H9 (cell line): Measurements from ENCODE around the gene BAMBI. TPM values are rescaled to one million over a fixed set of nuclear protein-coding genes. Genes with fewer than 3 reads are reported as not detected.

Source experiments
- DNase-seq: peaks from one replicate; pipeline ENCODE4 v3.0.0-alpha.2; 2017
- H2AFZ ChIP-seq: one replicate; pipeline ENCODE4 v1.6.1; 2013; ENCODE audit warnings: mild to moderate bottlenecking, low read length, control low read depth, moderate library complexity
- H2AK5ac ChIP-seq: 2 replicates; pipeline ENCODE4 v1.6.1; 2013; ENCODE audit warnings: low read length, control low read depth, mixed read lengths; ENCODE audit not compliant: insufficient read length
- H2BK120ac ChIP-seq: one replicate; pipeline ENCODE4 v1.6.1; 2013; ENCODE audit warnings: low read depth, mild to moderate bottlenecking, low read length, control low read depth, inconsistent platforms; ENCODE audit not compliant: poor library complexity, severe bottlenecking
- H2BK12ac ChIP-seq: 2 replicates; pipeline ENCODE4 v1.6.1; 2013; ENCODE audit warnings: low read length, control low read depth, mixed read lengths, low read depth; ENCODE audit not compliant: insufficient read length
- H2BK15ac ChIP-seq: 2 replicates; pipeline ENCODE4 v1.6.1; 2013; ENCODE audit warnings: low read depth, low read length, control low read depth
- H2BK20ac ChIP-seq: one replicate; pipeline ENCODE4 v1.6.1; 2013; ENCODE audit warnings: low read depth, mild to moderate bottlenecking, low read length, control low read depth, inconsistent platforms; ENCODE audit not compliant: poor library complexity, severe bottlenecking
- H2BK5ac ChIP-seq: 2 replicates; pipeline ENCODE4 v1.6.1; 2013; ENCODE audit warnings: low read length, control low read depth, mixed read lengths; ENCODE audit not compliant: insufficient read length
- H3K14ac ChIP-seq: 2 replicates; pipeline ENCODE4 v1.6.1; 2013; ENCODE audit warnings: low read length, control low read depth; ENCODE audit not compliant: insufficient read depth
- H3K18ac ChIP-seq: 2 replicates; pipeline ENCODE4 v1.6.1; 2013; ENCODE audit warnings: low read depth, mild to moderate bottlenecking, mixed read lengths, low read length, control low read depth; ENCODE audit not compliant: insufficient read length
- H3K23ac ChIP-seq: 2 replicates; pipeline ENCODE4 v1.6.1; 2013; ENCODE audit warnings: low read length, control low read depth, mixed read lengths, low read depth; ENCODE audit not compliant: insufficient read length
- H3K23me2 ChIP-seq: 2 replicates; pipeline ENCODE4 v1.6.1; 2013; ENCODE audit warnings: low read depth, mild to moderate bottlenecking, mixed read lengths, low read length, control low read depth; ENCODE audit not compliant: insufficient read length, poor library complexity, severe bottlenecking
- H3K27ac ChIP-seq: 2 replicates; pipeline ENCODE4 v1.5.1; 2013; ENCODE audit warnings: low read length, control low read depth, mixed read lengths, low read depth; ENCODE audit not compliant: insufficient read length
- H3K27me3 ChIP-seq: 2 replicates; pipeline ENCODE4 v1.6.1; 2013; ENCODE audit warnings: low read length, control low read depth, inconsistent platforms; ENCODE audit not compliant: insufficient read depth
- H3K4ac ChIP-seq: 2 replicates; pipeline ENCODE4 v1.6.1; 2013; ENCODE audit warnings: low read depth, mild to moderate bottlenecking, control low read depth, inconsistent platforms, low read length, moderate library complexity
- H3K4me1 ChIP-seq: 2 replicates; pipeline ENCODE4 v1.6.1; 2013; ENCODE audit warnings: low read length, control low read depth, inconsistent platforms; ENCODE audit not compliant: insufficient read depth
- H3K4me2 ChIP-seq: 2 replicates; pipeline ENCODE4 v1.6.1; 2013; ENCODE audit warnings: low read length, control low read depth, mixed read lengths; ENCODE audit not compliant: insufficient read length, insufficient read depth
- H3K56ac ChIP-seq: 2 replicates; pipeline ENCODE4 v1.6.1; 2013; ENCODE audit warnings: low read depth, mild to moderate bottlenecking, mixed read lengths, low read length, control low read depth; ENCODE audit not compliant: insufficient read length
- H3K79me1 ChIP-seq: 2 replicates; pipeline ENCODE4 v1.6.1; 2013; ENCODE audit warnings: low read depth, mild to moderate bottlenecking, moderate library complexity, low read length, control low read depth, inconsistent platforms; ENCODE audit not compliant: insufficient read depth, poor library complexity, severe bottlenecking
- H3K79me2 ChIP-seq: 2 replicates; pipeline ENCODE4 v1.6.1; 2013; ENCODE audit warnings: low read length, control low read depth, inconsistent platforms; ENCODE audit not compliant: insufficient read depth
- H3K9ac ChIP-seq: 2 replicates; pipeline ENCODE4 v1.6.1; 2013; ENCODE audit warnings: low read length, control low read depth, mixed read lengths; ENCODE audit not compliant: insufficient read length; ENCODE audit errors: extremely low read depth
- H3K9me3 ChIP-seq: one replicate; pipeline ENCODE4 v1.6.1; 2013; ENCODE audit warnings: low read depth, low read length, inconsistent platforms; ENCODE audit not compliant: control insufficient read depth
- H3T11ph ChIP-seq: one replicate; pipeline ENCODE4 v1.6.1; 2013; ENCODE audit warnings: mild to moderate bottlenecking, low read length, control low read depth, inconsistent platforms
- H4K20me1 ChIP-seq: one replicate; pipeline ENCODE4 v1.6.1; 2013; ENCODE audit not compliant: control insufficient read depth, insufficient read length, insufficient read depth
- H4K5ac ChIP-seq: 2 replicates; pipeline ENCODE4 v1.6.1; 2013; ENCODE audit warnings: low read depth, mild to moderate bottlenecking, mixed read lengths, low read length, control low read depth; ENCODE audit not compliant: insufficient read length
- H4K8ac ChIP-seq: replicated peaks from 2 replicates; pipeline ENCODE4 v1.6.1; 2013; ENCODE audit warnings: low read length, control low read depth, mixed read lengths, low read depth; ENCODE audit not compliant: insufficient read length
- H4K91ac ChIP-seq: 2 replicates; pipeline ENCODE4 v1.6.1; 2013; ENCODE audit warnings: low read depth, mild to moderate bottlenecking, moderate library complexity, mixed read lengths, low read length, control low read depth; ENCODE audit not compliant: insufficient read length
- H3K27ac Mint-ChIP-seq, 3 experiments: 2 replicates in 2 of 3; 3 replicates in 1 of 3; pipeline ENCODE4 v1.8.0; 2020 to 2021; ENCODE audit warnings: mixed read lengths in 3 of 3, mild to moderate bottlenecking in 1 of 3, moderate library complexity in 1 of 3
- H3K27me3 Mint-ChIP-seq: 2 replicates; pipeline ENCODE4 v1.8.0; 2021; ENCODE audit warnings: low read depth, mild to moderate bottlenecking, moderate library complexity, mixed read lengths
- H3K36me3 Mint-ChIP-seq, 3 experiments: 2 replicates in 2 of 3; 3 replicates in 1 of 3; pipeline ENCODE4 v1.8.0; 2020 to 2021; ENCODE audit warnings: low read depth in 3 of 3, mixed read lengths in 3 of 3; ENCODE audit not compliant: insufficient read depth in 1 of 3
- H3K4me1 Mint-ChIP-seq, 2 experiments: 2 replicates each; pipeline ENCODE4 v1.8.0; 2020; ENCODE audit warnings: mixed read lengths in 2 of 2
- H3K4me3 Mint-ChIP-seq, 2 experiments: 2 replicates in 1 of 2; 3 replicates in 1 of 2; pipeline ENCODE4 v1.8.0; 2020 to 2021; ENCODE audit warnings: mild to moderate bottlenecking in 2 of 2, mixed read lengths in 2 of 2, moderate library complexity in 1 of 2
- H3K9me3 Mint-ChIP-seq, 2 experiments: 2 replicates in 1 of 2; 3 replicates in 1 of 2; pipeline ENCODE4 v1.8.0; 2020; ENCODE audit warnings: mild to moderate bottlenecking in 2 of 2, mixed read lengths in 2 of 2, moderate library complexity in 1 of 2
- CTCF ChIP-seq: fragments of 200-600 bp; sonication (generic); conservative IDR thresholded peaks from 3 replicates; pipeline ENCODE4 v1.8.0; 2021; ENCODE audit warnings: antibody characterized with exemption, mild to moderate bottlenecking
- WGBS: extraction: QIAGEN DNeasy Blood & Tissue Kit; methylation state at CpG from one replicate; pipeline ENCODE4 v1.1.7; 2013; ENCODE audit warnings: missing lambda C conversion rate, low lambda C conversion rate, mixed read lengths; ENCODE audit not compliant: insufficient read length; ENCODE audit errors: extremely low coverage; 5-methylcytosine and 5-hydroxymethylcytosine counted together
- total RNA-seq: library from RNA; stranded (reverse); gene quantifications from 2 replicates; pipeline ENCODE4 v1.2.1, GENCODE V29; 2021

BAMBI gene
- total RNA-seq, 1 experiment from 2014 or later: 16.8 TPM

- Histone ChIP-seq H4K8ac (no peak overlapping the region), H3K79me2 (no peaks in the 10 kb centered on the region), H2AFZ (no peak overlapping the region), H3K56ac (no peak overlapping the region), H3K27ac (no peak overlapping the region), H2BK12ac (no peak overlapping the region), H3K23me2 (peaks cover 11% of the 10 kb centered on the region), H4K91ac (no peak overlapping the region), H3K14ac (no peak overlapping the region), H2BK120ac (no peak overlapping the region), H2BK15ac (no peak overlapping the region), H3K27me3 (peaks cover 2% of the 10 kb centered on the region; the same call in 1 of the 2 replicates), H3K9me3 (no peaks in the 10 kb centered on the region), H3K18ac (no peak overlapping the region), H2BK20ac (no peak overlapping the region), H3K4ac (no peak overlapping the region), H2BK5ac (no peak overlapping the region), H3T11ph (no peak overlapping the region), H3K9ac (no peak overlapping the region), H3K4me1 (peaks cover 3% of the 10 kb centered on the region; the same call in 1 of the 2 replicates), H4K5ac (no peak overlapping the region), H2AK5ac (no peak overlapping the region), H4K20me1 (no peaks in the 10 kb centered on the region), H3K23ac (no peak overlapping the region), H3K4me2 (no peak overlapping the region), H3K79me1 (no peaks in the 10 kb centered on the region)
- H3K4me3 Mint-ChIP-seq: peak overlapping the region; percentile 20 to 34; a peak in 1 of 5 replicates
- peaks cover 16 to 20% of the 10 kb centered on the region in 2 experiments for H3K4me1 Mint-ChIP-seq
- no peak overlapping the region for H3K27ac Mint-ChIP-seq
- peaks cover 0 to 3% of the 10 kb centered on the region in 2 experiments; a peak in 1 of 5 replicates for H3K9me3 Mint-ChIP-seq
- no CpG with 5 or more reads among the region's 12 CpGs for WGBS
- H3K36me3 Mint-ChIP-seq: no peaks in the 10 kb centered on the region
- no peak for DNase-seq
- H3K27me3 Mint-ChIP-seq: peaks cover 47% of the 10 kb centered on the region
- TF ChIP-seq CTCF: no peak
These were observed 10.4 kb upstream of the BAMBI start for GRCh38 chr10:28666751-28667467.
